Measurements from ENCODE around the gene UPF1.

Gene UPF1

GRCh38 chr19:18856385-18857126 lies 24.8 kb downstream of the UPF1 start:
- Histone ChIP-seq H3K4me1 (ENCODE audit: control extremely low read depth in 1 of 4, control insufficient read depth in 4 of 4, insufficient read depth in 4 of 4, low read length in 3 of 4) (no peaks in the 10 kb centered on the region), H3K27ac (ENCODE audit: insufficient read depth in 1 of 2, low read depth in 1 of 2, low read length in 2 of 2, poor library complexity in 1 of 2, severe bottlenecking in 2 of 2) (no peak overlapping the region), H3K36me3 (ENCODE audit: control insufficient read depth in 4 of 4, insufficient read depth in 4 of 4, low read length in 3 of 4) (peaks cover 24 to 99% (median 91%) of the 10 kb centered on the region in 4 experiments), H3K27me3 (replicated peaks in 2 of 5; ENCODE audit: control insufficient read depth in 4 of 5, insufficient read depth in 5 of 5, low read length in 4 of 5) (no peaks in the 10 kb centered on the region), H3K4me3 (ENCODE audit: control insufficient read depth in 1 of 7, extremely low read depth in 1 of 7, insufficient read depth in 4 of 7, low read depth in 2 of 7, low read length in 6 of 7) (no peak overlapping the region), H3K9me3 (ENCODE audit: control extremely low read depth in 1 of 5, control insufficient read depth in 4 of 5, insufficient read depth in 2 of 5, low read depth in 1 of 5, low read length in 4 of 5) (no peaks in the 10 kb centered on the region)
- 96% methylated on average over 21 of the region's 22 CpGs for WGBS (ENCODE audit: insufficient coverage)
- ChIA-PET POLR2A (no interaction called here), CTCF (interaction anchor here (1.2 to 5.7 kb wide), 4 partner anchors 9 to 20 kb away, joined by 3 to 37 read pairs (median 8); no protein-coding TSS in a partner anchor)
- no peak for DNase-seq

- Histone ChIP-seq H3K4me1 (ENCODE audit: control extremely low read depth in 1 of 4, control insufficient read depth in 4 of 4, insufficient read depth in 4 of 4, low read length in 3 of 4) (no peaks in the 10 kb centered on the region), H3K36me3 (ENCODE audit: control insufficient read depth in 4 of 4, insufficient read depth in 4 of 4, low read length in 3 of 4) (peaks cover 23 to 99% (median 92%) of the 10 kb centered on the region in 4 experiments), H3K27me3 (replicated peaks in 2 of 5; ENCODE audit: control insufficient read depth in 4 of 5, insufficient read depth in 5 of 5, low read length in 4 of 5) (no peaks in the 10 kb centered on the region), H3K27ac (ENCODE audit: insufficient read depth in 1 of 2, low read depth in 1 of 2, low read length in 2 of 2, poor library complexity in 1 of 2, severe bottlenecking in 2 of 2) (no peak overlapping the region), H3K9me3 (ENCODE audit: control extremely low read depth in 1 of 5, control insufficient read depth in 4 of 5, insufficient read depth in 2 of 5, low read depth in 1 of 5, low read length in 4 of 5) (no peaks in the 10 kb centered on the region), H3K4me3 (ENCODE audit: control insufficient read depth in 1 of 7, extremely low read depth in 1 of 7, insufficient read depth in 4 of 7, low read depth in 2 of 7, low read length in 6 of 7) (no peak overlapping the region)
- ChIA-PET POLR2A (no interaction called here), CTCF (interaction anchor here (1.1 to 5.7 kb wide), 3 partner anchors 10 to 20 kb away, joined by 3 to 37 read pairs (median 4); no protein-coding TSS in a partner anchor)
- no peak for DNase-seq
- 96% methylated on average over 12 of the region's 13 CpGs for WGBS (ENCODE audit: insufficient coverage)
Measured at GRCh38 chr19:18857223-18857622, 25.5 kb downstream of the UPF1 start.

- H3K36me3 ChIP-seq (ENCODE audit: control insufficient read depth in 4 of 4, insufficient read depth in 4 of 4, low read length in 3 of 4) = peaks cover 24 to 99% (median 90%) of the 10 kb centered on the region in 4 experiments
- no peaks in the 10 kb centered on the region for H3K27me3 ChIP-seq (replicated peaks in 2 of 5; ENCODE audit: control insufficient read depth in 4 of 5, insufficient read depth in 5 of 5, low read length in 4 of 5)
- 94% methylated on average over 20 of the region's 21 CpGs for WGBS (ENCODE audit: insufficient coverage)
- POLR2A ChIA-PET = interaction anchor here (0.6 kb wide), 1 partner anchor 448 kb away, joined by 3 read pairs; no protein-coding TSS in a partner anchor
- H3K4me3 ChIP-seq (ENCODE audit: control insufficient read depth in 1 of 7, extremely low read depth in 1 of 7, insufficient read depth in 4 of 7, low read depth in 2 of 7, low read length in 6 of 7) = no peak overlapping the region
- CTCF ChIA-PET = interaction anchor here (1.7 to 5.7 kb wide), 2 partner anchors 9 to 11 kb away, joined by 5 to 37 read pairs; no protein-coding TSS in a partner anchor
- peaks cover 0 to 2% (median 0%) of the 10 kb centered on the region in 4 experiments for H3K4me1 ChIP-seq (ENCODE audit: control extremely low read depth in 1 of 4, control insufficient read depth in 4 of 4, insufficient read depth in 4 of 4, low read length in 3 of 4)
- H3K27ac ChIP-seq (ENCODE audit: insufficient read depth in 1 of 2, low read depth in 1 of 2, low read length in 2 of 2, poor library complexity in 1 of 2, severe bottlenecking in 2 of 2) = no peak overlapping the region
- no peak for DNase-seq
- no peaks in the 10 kb centered on the region for H3K9me3 ChIP-seq (ENCODE audit: control extremely low read depth in 1 of 5, control insufficient read depth in 4 of 5, insufficient read depth in 2 of 5, low read depth in 1 of 5, low read length in 4 of 5)
Measured at GRCh38 chr19:18858906-18859646, 27.3 kb downstream of the UPF1 start.

- WGBS (ENCODE audit: insufficient coverage) = 97% methylated on average over 11 of the region's 12 CpGs
- no peak for DNase-seq
- ChIA-PET CTCF (interaction anchor here (1.7 to 5.7 kb wide), 2 partner anchors 10 to 12 kb away, joined by 5 to 37 read pairs; no protein-coding TSS in a partner anchor), POLR2A (no interaction called here)
- H3K4me1 ChIP-seq (ENCODE audit: control extremely low read depth in 1 of 4, control insufficient read depth in 4 of 4, insufficient read depth in 4 of 4, low read length in 3 of 4) = peaks cover 0 to 2% (median 0%) of the 10 kb centered on the region in 4 experiments
- no peaks in the 10 kb centered on the region for H3K9me3 ChIP-seq (ENCODE audit: control extremely low read depth in 1 of 5, control insufficient read depth in 4 of 5, insufficient read depth in 2 of 5, low read depth in 1 of 5, low read length in 4 of 5)
- no peak overlapping the region for H3K4me3 ChIP-seq (ENCODE audit: control insufficient read depth in 1 of 7, extremely low read depth in 1 of 7, insufficient read depth in 4 of 7, low read depth in 2 of 7, low read length in 6 of 7)
- H3K36me3 ChIP-seq (ENCODE audit: control insufficient read depth in 4 of 4, insufficient read depth in 4 of 4, low read length in 3 of 4) = peaks cover 24 to 99% (median 87%) of the 10 kb centered on the region in 4 experiments
- H3K27ac ChIP-seq (ENCODE audit: insufficient read depth in 1 of 2, low read depth in 1 of 2, low read length in 2 of 2, poor library complexity in 1 of 2, severe bottlenecking in 2 of 2) = no peak overlapping the region
- H3K27me3 ChIP-seq (replicated peaks in 2 of 5; ENCODE audit: control insufficient read depth in 4 of 5, insufficient read depth in 5 of 5, low read length in 4 of 5) = no peaks in the 10 kb centered on the region
Measured at GRCh38 chr19:18859676-18860301, 28.0 kb downstream of the UPF1 start.

- no peaks in the 10 kb centered on the region for H3K9me3 ChIP-seq (ENCODE audit: control extremely low read depth in 1 of 5, control insufficient read depth in 4 of 5, insufficient read depth in 2 of 5, low read depth in 1 of 5, low read length in 4 of 5)
- no peak for DNase-seq
- H3K4me1 ChIP-seq (ENCODE audit: control extremely low read depth in 1 of 4, control insufficient read depth in 4 of 4, insufficient read depth in 4 of 4, low read length in 3 of 4) = peaks cover 0 to 2% (median 0%) of the 10 kb centered on the region in 4 experiments
- H3K27ac ChIP-seq (ENCODE audit: insufficient read depth in 1 of 2, low read depth in 1 of 2, low read length in 2 of 2, poor library complexity in 1 of 2, severe bottlenecking in 2 of 2) = no peak overlapping the region
- POLR2A ChIA-PET = no interaction called here
- no peak overlapping the region for H3K4me3 ChIP-seq (ENCODE audit: control insufficient read depth in 1 of 7, extremely low read depth in 1 of 7, insufficient read depth in 4 of 7, low read depth in 2 of 7, low read length in 6 of 7)
- H3K27me3 ChIP-seq (replicated peaks in 2 of 5; ENCODE audit: control insufficient read depth in 4 of 5, insufficient read depth in 5 of 5, low read length in 4 of 5) = no peaks in the 10 kb centered on the region
- 97% methylated on average over 11 of the region's 11 CpGs for WGBS (ENCODE audit: insufficient coverage)
- CTCF ChIA-PET = interaction anchor here (1.0 to 5.7 kb wide), 3 partner anchors 9 to 17 kb away, joined by 3 to 37 read pairs (median 3); no protein-coding TSS in a partner anchor
- peaks cover 22 to 99% (median 86%) of the 10 kb centered on the region in 4 experiments for H3K36me3 ChIP-seq (ENCODE audit: control insufficient read depth in 4 of 4, insufficient read depth in 4 of 4, low read length in 3 of 4)
Measured at GRCh38 chr19:18860302-18860700, 28.5 kb downstream of the UPF1 start.

- Histone ChIP-seq H3K36me3 (ENCODE audit: control insufficient read depth in 4 of 4, insufficient read depth in 4 of 4, low read length in 3 of 4) (peaks cover 21 to 99% (median 86%) of the 10 kb centered on the region in 4 experiments), H3K27ac (ENCODE audit: insufficient read depth in 1 of 2, low read depth in 1 of 2, low read length in 2 of 2, poor library complexity in 1 of 2, severe bottlenecking in 2 of 2) (no peak overlapping the region), H3K4me1 (ENCODE audit: control extremely low read depth in 1 of 4, control insufficient read depth in 4 of 4, insufficient read depth in 4 of 4, low read length in 3 of 4) (peaks cover 0 to 2% (median 0%) of the 10 kb centered on the region in 4 experiments), H3K27me3 (replicated peaks in 2 of 5; ENCODE audit: control insufficient read depth in 4 of 5, insufficient read depth in 5 of 5, low read length in 4 of 5) (no peaks in the 10 kb centered on the region), H3K9me3 (ENCODE audit: control extremely low read depth in 1 of 5, control insufficient read depth in 4 of 5, insufficient read depth in 2 of 5, low read depth in 1 of 5, low read length in 4 of 5) (no peaks in the 10 kb centered on the region), H3K4me3 (ENCODE audit: control insufficient read depth in 1 of 7, extremely low read depth in 1 of 7, insufficient read depth in 4 of 7, low read depth in 2 of 7, low read length in 6 of 7) (no peak overlapping the region)
- 95% methylated on average over 17 of the region's 17 CpGs for WGBS (ENCODE audit: insufficient coverage)
- no peak for DNase-seq
- ChIA-PET POLR2A (no interaction called here), CTCF (interaction anchor here (1.0 to 5.7 kb wide), 3 partner anchors 9 to 16 kb away, joined by 3 to 37 read pairs (median 3); no protein-coding TSS in a partner anchor)
Measured at GRCh38 chr19:18860725-18861124, 29.0 kb downstream of the UPF1 start.
